A204.1 (cell line): ENCODE data around the gene FEM1C.
"Not testable (repeated sequence)": the region's sequence is repeated elsewhere in the genome, so short reads cannot be mapped to it uniquely, and the experiment has no call there.

ENCODE experiments used
- FAIRE-seq: peaks from 2 replicates; lab custom pipeline; 2012; peaks lifted over from hg19 to GRCh38; lab: Jason Lieb, UNC

The FEM1C gene

DNA sequence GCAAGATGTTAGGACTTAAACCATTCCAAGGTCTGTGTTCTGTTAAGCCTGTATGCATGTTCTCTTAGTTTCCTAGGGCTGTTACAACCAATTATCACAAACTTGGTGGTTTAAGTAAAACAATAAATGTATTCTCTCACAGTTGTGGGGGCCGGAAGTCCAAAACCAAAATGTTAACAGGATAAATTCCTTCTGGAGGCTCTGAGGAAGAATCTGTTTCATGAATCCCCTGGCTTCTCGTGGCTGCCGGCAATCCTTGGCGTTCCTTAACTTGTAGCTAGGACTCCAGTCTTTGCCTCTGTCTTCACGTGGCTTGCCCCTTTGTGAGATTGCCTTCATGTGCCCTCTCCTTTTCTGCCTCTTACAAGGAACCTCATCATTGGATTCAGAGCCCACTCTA is 30.4 kb downstream of the FEM1C start:
- no peak for FAIRE-seq

DNA sequence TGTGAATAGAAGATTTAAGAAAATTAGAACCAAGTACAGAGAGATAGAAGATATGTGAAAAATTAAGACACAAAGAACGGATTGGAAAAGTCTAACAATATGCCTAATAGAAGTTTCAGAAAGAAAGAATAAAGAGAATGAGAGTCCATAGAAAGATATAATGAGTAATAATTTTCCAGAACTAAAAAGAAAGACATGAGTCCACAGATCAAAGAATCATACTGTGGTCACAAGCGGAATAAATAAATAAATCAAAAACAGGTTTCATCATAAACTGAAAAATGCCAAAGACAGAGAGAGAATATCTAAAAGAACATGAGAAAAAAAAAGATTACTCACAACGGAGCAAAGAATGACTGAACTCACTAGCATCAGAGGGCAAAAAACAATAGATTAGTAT is 32.9 kb downstream of the FEM1C start:
- FAIRE-seq = no peak

DNA sequence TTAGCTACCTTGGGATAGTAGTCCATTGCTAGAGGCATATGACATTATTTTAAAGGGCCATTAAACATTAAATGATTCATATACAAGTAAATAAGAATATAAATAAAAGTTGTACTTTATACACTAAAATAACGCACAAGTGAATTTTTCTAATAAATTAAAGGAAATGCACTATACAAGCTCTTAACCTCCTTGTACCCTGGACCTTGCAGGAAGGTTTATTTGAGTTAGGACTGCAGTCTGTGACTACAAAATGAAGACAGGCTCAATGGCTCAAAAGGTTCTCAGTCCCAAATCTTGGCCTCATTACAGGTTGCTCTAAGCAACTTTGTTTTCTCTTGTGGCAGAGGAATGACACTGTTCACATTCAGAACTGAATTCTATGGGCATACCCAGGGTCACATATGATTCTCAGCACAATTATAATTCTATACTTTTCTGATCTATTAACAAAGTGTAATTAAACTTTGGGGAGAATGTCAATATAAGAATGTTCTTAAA is 34.4 kb downstream of the FEM1C start:
- FAIRE-seq = no peak

DNA sequence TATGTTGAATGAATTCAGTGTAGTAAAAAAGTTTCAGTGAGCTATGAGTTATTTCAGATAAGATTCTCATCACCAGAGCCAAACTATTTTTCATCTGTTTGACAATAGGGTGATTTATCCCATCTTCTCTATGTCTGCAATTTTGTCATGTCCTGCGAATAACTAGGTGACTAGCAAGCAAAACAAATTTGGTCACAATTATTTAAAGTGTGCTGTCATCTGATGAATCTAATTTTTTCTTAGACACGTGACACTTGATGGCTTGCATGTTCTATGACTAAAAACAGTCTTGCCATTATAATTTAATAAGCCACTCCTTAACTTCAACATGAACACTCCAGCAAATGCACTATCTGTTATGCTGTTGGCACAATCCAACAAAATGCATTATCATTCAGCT is 35.0 kb downstream of the FEM1C start:
- no peak for FAIRE-seq

DNA sequence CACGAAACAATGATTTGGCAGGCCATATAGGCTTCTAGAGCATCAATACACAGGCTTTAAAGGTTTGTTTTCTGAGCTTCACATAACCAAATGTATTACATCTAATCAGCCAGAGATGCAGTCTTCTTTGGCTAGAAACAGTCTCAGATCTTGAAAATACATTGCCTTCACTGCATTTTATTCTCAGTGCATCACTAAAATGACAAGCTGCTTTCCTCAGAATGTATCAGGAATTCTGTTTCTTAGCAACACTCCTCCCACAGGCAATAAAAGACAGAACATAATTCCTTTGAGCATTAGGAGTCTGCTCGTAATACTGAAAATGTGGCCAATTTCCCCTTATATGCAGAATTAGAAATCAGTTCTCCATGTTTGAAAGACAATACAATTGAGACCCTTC is 36.9 kb downstream of the FEM1C start:
- no peak for FAIRE-seq

DNA sequence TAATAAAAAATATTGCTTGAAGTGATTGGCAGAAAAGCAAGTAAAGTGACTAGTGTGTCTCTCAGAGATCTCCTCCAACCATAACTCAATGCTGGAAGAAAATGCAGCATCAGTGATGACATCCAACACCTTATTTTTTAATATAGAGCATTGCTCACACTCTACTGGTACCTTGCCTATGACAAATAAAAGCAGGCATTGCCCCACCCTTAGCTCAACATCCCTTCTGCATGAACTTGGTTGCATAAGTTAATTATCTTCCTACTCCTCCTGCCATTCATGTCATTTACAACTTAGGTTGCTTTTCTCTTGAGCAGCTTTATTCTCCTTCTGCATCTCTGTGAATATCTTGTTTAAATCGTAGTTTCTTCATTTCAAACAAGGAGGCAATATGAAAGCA is 41.2 kb downstream of the FEM1C start:
- FAIRE-seq = no peak

DNA sequence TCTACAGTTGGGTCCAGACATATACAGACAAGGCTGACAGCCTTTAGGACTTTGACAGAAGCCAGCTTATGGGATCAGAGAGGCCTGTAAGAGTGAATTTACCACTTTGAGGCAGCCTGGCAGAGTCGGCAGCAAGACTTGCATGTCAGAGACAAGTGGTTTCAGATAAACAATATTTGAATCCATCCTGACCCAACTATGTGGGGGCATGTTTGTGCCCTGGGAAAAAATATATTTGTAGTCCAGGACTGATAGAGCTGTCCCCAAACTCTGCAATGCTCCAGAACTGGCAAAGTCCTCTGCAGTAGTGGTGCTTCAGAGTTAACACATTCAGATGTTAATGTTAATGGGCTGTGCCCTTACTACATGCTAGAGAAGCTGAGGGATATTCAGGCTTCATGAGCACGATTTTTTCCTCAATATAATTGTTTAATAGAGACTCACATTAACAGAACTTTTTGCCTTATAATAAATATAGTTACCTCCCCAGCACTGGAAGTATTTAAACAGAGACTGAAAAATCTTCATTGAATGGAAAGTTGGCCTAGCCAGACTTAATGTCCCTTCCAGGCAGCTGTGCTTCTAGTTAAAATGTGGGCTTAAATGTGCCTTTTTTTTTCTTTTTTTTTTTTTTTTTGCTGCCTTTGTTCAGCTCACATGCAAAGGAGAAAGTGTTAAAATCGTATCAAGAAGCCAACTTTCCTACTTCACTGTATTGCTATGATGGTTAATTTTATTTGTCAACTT is 42.9 kb downstream of the FEM1C start:
- FAIRE-seq = no peak

DNA sequence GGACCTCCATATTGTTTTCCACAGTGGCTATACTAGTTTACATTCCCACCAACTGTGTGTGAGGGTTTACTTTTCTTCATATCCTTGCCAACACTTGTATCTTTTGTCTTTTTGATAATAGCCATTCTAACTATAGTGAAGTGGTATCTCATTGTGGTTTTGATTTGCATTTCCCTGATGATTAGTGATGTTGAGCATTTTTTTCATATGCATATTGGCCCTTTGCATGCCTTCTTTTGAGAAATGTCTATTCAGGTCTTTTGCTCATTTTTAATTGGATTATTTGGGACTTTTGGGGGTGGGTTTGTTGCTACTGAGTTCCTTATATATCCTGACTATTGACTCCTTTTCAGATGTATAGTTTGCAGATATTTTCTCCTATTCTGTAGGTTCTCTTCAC is 44.4 kb downstream of the FEM1C start:
- FAIRE-seq = no peak

DNA sequence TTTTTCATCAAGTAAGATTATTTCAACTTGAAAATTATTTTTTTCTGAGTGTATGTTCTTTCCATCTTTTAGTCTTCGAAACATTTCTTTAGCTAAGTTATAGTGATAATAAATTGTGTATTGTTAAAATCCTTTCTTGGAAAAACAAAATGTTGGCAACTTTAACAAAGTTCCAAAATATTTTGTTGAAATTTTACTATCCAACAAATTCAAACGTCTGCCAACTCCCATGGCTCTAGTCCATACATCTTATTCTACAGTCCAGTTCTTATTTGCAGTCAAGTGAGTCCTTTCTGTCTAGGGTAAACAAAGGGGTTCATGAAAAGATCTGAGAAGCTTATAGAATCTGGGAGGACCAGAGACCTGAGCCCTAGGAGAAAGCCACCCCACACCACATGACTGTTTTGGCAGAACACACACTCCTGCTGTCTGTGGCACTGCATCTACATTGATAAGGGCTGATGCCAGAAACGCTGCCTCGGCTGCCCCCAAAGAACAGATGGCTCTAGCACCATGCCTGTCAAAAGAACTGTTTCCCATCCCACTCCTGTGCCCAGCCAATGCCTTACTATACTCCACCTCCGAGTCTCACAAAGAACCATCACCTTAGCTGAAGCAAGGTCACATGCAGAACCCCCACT is 47.5 kb downstream of the FEM1C start:
- no peak for FAIRE-seq

DNA sequence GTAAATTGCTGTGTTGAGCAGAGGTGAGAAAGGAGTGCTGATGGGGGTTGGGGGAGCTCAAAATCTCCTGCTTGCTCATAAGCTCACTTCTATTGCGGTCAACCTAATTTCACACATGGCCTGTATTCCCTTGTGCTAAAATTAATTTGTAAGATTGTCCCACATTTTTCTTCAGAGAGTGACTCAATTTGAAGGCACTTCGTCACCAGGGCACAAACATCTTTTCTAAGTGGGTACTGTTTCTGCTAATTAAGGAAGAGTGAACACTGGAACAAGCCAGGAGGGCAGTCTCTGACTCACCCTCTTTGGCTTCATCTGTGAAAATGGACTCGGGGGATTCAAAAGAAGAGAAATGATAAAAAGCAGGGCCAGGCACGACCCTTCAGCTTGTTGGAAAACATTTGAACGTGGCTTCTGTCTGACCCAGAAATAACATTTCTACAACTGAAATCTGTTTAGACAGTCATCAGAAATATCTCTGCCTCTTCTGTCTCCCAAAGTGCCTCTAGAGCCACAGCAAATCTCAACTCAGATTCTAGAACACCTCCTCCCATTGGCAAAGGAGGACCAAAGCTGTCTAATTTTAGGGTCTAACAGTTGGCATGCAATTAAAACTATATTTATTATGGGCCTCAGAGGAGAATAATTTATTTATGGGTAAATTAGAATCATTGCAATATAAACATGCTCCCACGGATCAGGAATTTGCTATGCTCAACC is 49.8 kb downstream of the FEM1C start:
- FAIRE-seq = no peak

DNA sequence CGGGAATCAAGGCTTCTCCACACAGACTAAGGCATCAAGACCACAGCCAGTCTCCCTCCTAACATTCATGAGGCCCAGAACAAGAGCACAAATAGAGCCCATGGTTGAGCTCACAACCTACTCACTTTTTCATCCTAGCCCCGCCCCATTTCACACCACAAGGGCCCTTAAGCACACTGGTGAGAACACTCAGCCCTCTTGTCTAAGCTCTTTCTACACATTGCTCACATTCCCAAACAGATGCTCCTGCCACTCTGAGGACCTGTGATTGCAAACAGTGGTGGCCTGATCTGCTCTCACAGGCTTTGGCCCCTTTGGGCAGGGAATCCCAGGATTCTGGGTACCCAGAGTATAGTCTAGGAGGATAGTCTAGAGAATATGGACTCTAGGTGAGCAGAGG is 54.0 kb downstream of the FEM1C start:
- FAIRE-seq = no peak

DNA sequence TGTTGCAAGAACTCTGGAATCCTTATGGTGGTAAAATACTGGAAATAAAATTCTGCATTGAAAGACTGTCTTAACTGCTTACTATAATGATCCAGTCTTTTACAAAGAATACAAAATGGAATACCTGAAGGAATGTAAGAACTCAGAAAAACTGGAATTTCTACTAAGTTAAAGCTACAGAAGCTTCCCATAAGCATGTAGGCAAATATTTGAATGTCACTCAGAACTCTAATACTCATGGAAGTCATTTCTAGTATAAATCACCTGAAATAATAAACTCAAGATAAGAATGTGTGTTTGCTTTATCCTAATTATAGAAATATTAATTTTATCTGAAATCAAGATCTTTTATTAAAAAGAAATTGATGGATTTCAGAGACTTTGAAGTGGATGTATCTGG is 54.8 kb downstream of the FEM1C start:
- no peak for FAIRE-seq

DNA sequence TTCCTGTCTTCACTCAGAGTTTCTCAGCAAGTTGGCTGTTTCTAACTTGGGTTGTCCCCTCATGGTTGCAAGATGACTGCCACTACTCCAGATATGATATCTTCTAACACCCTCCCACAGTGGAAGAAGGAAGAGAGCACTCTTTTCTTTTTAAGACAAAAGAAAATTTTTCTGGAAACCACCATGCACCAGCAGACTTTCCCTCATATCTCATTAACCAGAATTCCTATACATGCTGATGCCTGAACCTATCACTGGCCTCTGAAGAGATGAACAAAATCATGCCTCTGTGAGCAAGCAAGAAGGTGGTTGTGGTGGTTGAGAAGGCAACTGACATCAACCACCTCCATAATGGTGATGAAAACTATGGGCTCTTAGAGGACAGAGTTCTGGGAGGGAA is 56.8 kb downstream of the FEM1C start:
- no peak for FAIRE-seq

DNA sequence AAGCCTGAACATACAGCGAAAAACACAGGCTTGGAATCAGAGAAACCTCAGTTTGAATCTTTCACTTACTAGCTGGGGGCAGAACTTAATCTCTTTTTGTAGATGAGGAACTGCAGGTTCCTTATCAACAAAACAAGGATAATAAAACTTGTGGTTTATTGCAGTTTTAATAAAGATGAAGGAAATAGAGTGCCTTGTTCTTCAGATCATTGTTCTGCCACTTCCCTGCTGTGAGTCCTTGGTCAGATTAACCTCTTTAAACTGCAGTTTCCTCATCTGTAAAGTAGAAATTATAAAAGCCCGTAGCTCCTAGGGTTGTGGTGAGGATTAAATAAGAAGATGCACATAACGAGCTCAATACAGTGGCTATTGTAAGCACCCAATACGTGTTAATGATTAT is 57.4 kb downstream of the FEM1C start:
- FAIRE-seq = no peak

DNA sequence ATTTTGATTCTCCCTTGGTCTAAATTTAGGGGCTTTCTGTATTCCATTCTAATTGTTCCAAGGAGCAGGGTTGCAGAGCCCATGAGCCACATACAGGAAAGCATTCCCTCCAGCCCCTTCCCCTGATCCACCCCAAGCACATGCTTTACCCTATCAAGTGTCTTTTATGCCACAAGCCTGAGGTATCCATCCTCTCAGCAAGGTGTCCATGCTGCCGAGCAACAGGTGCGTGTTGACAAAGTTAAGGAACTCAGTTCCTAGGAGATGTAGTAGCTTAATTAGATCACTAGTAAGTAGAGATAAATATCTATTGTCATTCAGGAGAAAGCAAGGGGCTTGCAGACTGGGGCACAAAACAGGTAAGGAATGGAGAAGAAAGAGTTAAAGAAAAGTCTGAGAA is 57.8 kb downstream of the FEM1C start:
- FAIRE-seq = no peak

DNA sequence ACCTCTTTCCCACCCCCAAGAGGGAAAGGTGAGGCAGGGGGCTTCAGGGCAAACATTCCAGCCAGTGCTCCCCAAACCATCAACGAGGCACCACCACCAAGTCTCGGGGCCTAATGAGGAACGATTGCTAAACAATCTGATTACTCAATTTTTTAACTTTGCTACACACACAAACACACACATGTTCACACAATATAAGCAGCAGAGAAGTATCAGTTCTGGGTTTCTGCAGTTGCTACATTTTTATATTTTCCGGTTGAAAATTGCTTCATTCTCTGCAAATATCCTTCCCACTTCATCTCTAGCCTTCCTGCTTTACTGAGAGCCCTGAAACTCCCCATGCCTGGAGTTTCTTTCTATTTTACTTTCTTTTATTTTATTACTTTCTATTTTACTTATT is 60.2 kb downstream of the FEM1C start:
- no peak for FAIRE-seq

DNA sequence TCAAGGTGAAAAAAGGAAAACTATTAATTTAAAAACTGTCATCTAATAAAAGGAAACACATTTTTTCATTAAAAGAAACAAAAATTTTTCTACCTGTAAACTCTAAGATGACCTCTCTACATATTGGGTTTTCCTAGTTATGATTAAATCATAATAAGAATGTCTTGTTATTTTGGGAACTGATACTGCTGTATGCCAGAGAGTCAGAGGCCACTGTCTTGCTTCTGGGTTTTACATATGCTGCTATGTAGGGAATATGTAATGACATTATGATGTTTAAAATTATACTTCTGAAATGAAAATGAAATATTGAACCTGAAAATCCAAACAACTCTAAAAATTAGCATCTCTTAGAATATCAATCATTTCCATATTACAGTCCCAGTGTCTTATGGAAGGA is 63.7 kb downstream of the FEM1C start:
- FAIRE-seq = no peak

DNA sequence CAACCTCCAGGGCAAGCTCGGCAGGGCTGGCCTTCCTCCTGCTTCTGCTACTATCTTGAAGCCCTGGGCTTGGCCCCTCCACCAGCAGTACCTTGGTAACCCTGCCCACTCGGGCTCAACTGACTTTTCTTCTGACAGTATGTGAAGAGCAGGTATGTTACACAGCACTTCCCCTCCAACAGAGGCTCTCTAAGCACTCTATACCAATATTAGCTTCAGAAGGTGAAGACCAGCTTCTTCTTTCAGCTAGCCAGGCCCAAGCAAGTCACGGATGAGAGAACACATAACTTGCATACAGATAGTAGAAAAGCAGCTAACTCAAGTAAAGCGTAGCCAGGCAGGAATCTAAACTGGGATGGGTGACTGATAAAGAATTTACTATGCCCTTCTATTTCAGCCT is 64.3 kb downstream of the FEM1C start:
- no peak for FAIRE-seq

DNA sequence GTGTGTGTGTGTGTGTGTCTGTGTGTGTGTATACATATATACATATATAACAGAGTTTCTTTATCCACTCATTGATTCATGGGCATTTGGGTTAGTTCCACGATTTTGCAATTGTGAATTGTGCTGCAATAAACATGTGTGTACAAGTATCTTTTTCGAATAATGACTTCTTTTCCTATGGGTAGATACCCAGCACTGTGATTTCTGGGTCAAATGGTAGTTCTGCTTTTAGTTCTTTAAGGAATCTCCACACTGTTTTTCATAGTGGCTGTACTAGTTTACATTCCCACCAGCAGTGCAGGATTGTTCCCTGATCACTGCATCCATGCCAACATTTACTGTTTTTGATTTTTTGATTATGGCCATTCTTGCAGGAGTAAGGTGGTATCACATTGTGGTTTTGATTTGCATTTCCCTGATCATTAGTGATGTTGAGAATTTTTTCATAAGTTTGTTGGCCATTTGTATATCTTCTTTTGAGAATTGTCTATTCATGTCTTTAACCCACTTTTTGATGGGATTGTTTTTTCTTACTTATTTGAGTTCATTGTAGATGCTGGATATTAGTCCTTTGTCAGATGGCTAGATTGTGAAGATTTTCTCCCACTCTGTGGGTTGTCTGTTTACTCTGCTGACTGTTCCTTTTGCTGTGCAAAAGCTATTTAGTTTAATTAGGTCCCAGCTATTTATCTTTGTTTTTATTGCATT is 65.3 kb downstream of the FEM1C start:
- FAIRE-seq = not testable (repeated sequence)

DNA sequence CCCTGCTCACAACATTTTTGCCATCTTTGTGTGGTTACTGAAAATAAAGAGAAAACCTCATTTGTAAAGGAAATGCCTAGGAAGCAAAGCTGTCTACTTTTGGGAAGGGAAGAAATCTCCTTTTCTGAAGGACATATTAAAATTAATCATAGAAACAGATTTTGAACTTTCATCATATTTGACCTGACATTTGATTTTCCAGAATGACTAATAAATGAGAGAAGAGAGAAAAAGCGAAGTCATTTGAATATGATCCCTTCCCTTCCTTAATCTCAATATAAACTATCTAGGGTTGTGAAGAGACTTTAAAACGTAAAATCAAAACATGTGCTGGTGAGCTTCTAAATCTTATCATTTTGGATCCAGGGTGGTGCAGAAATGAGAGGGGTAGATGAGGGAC is 66.3 kb downstream of the FEM1C start:
- FAIRE-seq = no peak

DNA sequence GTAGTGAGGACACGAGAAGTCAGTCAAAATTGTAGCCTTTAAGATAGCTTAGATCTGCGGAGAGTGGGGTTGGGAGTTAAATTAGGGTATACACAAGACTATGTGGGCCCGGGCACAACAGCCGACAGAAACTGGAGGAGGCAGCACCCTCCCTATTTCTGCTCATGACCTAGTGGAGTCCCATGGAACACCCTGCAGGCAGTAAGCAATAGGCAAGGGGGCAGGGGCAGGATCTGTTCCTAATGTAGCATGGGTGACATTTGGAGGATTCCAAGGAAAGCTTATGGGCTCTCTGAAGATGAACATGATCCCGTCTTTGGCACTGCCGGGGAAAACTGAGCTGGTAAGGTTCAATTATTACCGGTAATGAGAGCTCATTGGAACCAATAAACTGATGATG is 67.0 kb downstream of the FEM1C start:
- no peak for FAIRE-seq

DNA sequence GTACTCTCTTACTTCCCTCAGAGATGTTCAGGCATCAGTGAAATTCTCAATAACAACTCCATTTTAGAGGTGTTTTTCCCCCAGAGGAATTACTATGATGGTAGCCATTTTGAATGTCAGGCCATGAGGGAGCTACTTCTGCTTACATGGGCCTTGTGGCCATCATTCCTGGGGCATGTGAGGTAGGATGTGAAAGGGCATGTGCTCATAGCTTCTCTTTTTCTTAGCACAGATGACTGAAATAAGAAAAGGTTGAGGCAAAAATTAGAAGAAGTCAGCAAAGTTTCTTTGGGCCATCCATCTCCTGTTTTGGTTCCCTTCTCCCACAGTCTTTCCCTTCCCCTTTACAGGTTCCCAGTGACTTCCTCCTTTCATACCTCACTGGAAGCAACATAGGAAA is 68.8 kb downstream of the FEM1C start:
- no peak for FAIRE-seq
